ENCODE results near the gene EIF2B5. TPM values are rescaled to one million over a fixed set of nuclear protein-coding genes. Genes with fewer than 3 reads are reported as not detected.
A peak's percentile ranks its signal among the peaks of the same experiment; 100 is the strongest.

Gene EIF2B5
- total and polyA plus RNA-seq, 2 of the 13 experiments (the other 11 are each of a cell fraction or from before 2014, with no cell fraction given), result 38.4 to 60.2 TPM

GRCh38 chr3:184174646-184175492 is 39.7 kb downstream of the EIF2B5 start, which contains the start of gene AP2M1 (continued):
- TF ChIP-seq PRDM4 (CRISPR knock-in tag; IDR thresholded peaks at IDR 0.05; ENCODE audit: borderline replicate concordance) (no peak), MEF2D (CRISPR knock-in tag; IDR thresholded peaks at IDR 0.05) (no peak; the same call in 1 of the 2 replicates), ZNF580 (CRISPR knock-in tag; IDR thresholded peaks at IDR 0.05; ENCODE audit: borderline replicate concordance, low read depth) (no peak), TARDBP (CRISPR knock-in tag; IDR thresholded peaks at IDR 0.05) (peak; percentile 75), CBX1 (IDR thresholded peaks at IDR 0.05; ENCODE audit: low read depth) (peak; percentile 62), ZNF639 (CRISPR knock-in tag; conservative IDR thresholded peaks at IDR 0.05) (no peak), ZBTB3 (CRISPR knock-in tag; IDR thresholded peaks at IDR 0.05; ENCODE audit: borderline replicate concordance, low read depth) (no peak), ZNF766 (CRISPR knock-in tag; IDR thresholded peaks at IDR 0.05; ENCODE audit: borderline replicate concordance) (no peak), REPIN1 (CRISPR knock-in tag; IDR thresholded peaks at IDR 0.05; ENCODE audit: borderline replicate concordance, low read depth) (peak; percentile 37; the same call in 1 of the 2 replicates), ZNF549 (CRISPR knock-in tag; IDR thresholded peaks at IDR 0.05) (no peak), NR2F6 (IDR thresholded peaks at IDR 0.05) (no peak), NR2F6 (CRISPR knock-in tag; IDR thresholded peaks at IDR 0.05) (no peak), ZNF543 (CRISPR knock-in tag; IDR thresholded peaks at IDR 0.05) (peak; percentile 28; the same call in 1 of the 2 replicates), ZFP36 (IDR thresholded peaks at IDR 0.05; ENCODE audit: borderline replicate concordance, low read depth, low read length, partially characterized antibody) (no peak), ZNF790 (CRISPR knock-in tag; IDR thresholded peaks at IDR 0.05; ENCODE audit: borderline replicate concordance) (no peak), ZNF556 (CRISPR knock-in tag; IDR thresholded peaks at IDR 0.05; ENCODE audit: borderline replicate concordance) (no peak), CBFB (CRISPR knock-in tag; IDR thresholded peaks at IDR 0.05) (no peak), MAF1 (CRISPR knock-in tag; IDR thresholded peaks at IDR 0.05; ENCODE audit: borderline replicate concordance) (no peak)
- TF ChIP-seq, protein P1, sequence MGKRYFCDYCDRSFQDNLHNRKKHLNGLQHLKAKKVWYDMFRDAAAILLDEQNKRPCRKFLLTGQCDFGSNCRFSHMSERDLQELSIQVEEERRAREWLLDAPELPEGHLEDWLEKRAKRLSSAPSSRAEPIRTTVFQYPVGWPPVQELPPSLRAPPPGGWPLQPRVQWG (CRISPR knock-in tag; IDR thresholded peaks at IDR 0.05; ENCODE audit: borderline replicate concordance, low read depth), result no peak
- TF ChIP-seq, protein P2, sequence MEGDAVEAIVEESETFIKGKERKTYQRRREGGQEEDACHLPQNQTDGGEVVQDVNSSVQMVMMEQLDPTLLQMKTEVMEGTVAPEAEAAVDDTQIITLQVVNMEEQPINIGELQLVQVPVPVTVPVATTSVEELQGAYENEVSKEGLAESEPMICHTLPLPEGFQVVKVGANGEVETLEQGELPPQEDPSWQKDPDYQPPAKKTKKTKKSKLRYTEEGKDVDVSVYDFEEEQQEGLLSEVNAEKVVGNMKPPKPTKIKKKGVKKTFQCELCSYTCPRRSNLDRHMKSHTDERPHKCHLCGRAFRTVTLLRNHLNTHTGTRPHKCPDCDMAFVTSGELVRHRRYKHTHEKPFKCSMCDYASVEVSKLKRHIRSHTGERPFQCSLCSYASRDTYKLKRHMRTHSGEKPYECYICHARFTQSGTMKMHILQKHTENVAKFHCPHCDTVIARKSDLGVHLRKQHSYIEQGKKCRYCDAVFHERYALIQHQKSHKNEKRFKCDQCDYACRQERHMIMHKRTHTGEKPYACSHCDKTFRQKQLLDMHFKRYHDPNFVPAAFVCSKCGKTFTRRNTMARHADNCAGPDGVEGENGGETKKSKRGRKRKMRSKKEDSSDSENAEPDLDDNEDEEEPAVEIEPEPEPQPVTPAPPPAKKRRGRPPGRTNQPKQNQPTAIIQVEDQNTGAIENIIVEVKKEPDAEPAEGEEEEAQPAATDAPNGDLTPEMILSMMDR (CRISPR knock-in tag; IDR thresholded peaks at IDR 0.05), result peak; percentile 51
- TF ChIP-seq, protein P3, sequence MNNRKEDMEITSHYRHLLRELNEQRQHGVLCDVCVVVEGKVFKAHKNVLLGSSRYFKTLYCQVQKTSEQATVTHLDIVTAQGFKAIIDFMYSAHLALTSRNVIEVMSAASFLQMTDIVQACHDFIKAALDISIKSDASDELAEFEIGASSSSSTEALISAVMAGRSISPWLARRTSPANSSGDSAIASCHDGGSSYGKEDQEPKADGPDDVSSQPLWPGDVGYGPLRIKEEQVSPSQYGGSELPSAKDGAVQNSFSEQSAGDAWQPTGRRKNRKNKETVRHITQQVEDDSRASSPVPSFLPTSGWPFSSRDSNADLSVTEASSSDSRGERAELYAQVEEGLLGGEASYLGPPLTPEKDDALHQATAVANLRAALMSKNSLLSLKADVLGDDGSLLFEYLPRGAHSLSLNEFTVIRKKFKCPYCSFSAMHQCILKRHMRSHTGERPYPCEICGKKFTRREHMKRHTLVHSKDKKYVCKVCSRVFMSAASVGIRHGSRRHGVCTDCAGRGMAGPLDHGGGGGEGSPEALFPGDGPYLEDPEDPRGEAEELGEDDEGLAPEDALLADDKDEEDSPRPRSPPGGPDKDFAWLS (CRISPR knock-in tag; IDR thresholded peaks at IDR 0.05; ENCODE audit: borderline replicate concordance), result 0 out of 2 replicates have a peak, but pooled peaks have one; percentile 58
